ENCODE data around the gene AGAP1.

DNA sequence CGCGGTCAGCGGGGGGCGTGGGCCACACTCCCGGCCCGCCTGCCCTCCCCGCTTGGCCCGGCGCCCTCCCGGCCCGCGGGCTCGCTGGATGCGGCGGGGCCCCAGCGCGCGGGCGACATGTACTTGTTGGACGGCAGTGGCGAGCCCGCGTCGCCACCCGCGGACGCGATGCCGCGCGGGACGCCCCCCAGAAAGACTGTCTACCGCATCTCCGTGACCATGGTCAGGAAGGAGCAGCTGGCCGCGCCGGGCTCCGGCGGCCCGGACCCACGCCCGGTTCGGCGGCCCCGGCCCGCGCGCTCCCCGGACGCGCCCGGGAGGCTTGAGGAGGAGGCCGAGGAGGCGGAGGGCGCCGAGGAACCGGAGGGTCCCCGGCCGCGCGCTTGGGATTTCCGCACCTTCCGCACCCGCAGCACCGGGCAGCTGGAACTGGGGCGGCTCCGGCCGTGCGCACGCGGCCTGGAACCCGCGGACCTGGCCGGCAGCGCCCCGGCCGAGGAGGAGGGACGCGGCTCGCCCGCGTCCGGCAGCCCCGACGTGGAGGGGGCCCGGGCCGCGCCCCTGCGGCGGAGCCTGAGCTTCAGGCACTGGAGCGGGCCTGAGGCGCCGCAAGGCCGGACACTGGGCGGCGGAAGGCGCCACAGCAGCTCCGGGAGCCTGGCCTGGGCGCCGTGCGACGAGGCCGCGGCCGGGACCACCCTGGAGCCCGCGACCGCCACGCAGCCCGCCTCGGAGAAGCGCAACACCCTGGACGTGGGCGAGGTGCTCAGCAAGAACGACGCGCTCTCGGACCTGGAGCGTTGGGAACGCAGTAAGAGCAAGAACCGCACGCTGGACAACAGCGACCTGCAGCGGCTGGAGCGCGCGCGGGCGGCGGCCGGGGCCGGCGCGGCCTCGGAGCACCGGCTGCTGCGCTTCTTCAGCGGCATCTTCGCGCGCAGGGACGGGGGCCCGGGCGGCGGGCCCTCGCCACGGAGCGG, 176.4 kb downstream of the AGAP1 start:
- no peak for TF ChIP-seq POLR2AphosphoS5 (IDR thresholded peaks at IDR 0.05; ENCODE audit: low read depth, low read length)
- no peak for TF ChIP-seq POLR2A (IDR thresholded peaks at IDR 0.05; ENCODE audit: low read depth, low read length)
- TF ChIP-seq TAF1 (IDR thresholded peaks at IDR 0.05; ENCODE audit: low read depth, low read length) = no peak
- TF ChIP-seq POU2F2 (IDR thresholded peaks at IDR 0.05; ENCODE audit: low read depth, low read length) = no peak
- no peak for TF ChIP-seq SPI1 (IDR thresholded peaks at IDR 0.05; ENCODE audit: low read depth, low read length)
- no peak for TF ChIP-seq PAX5 (IDR thresholded peaks at IDR 0.05; ENCODE audit: insufficient read depth, low read length, severe bottlenecking)
